Measurements from ENCODE around the gene COL25A1. TPM values are rescaled to one million over a fixed set of nuclear protein-coding genes. Genes with fewer than 3 reads are reported as not detected.
"Not testable (repeated sequence)": the region's sequence is repeated elsewhere in the genome, so short reads cannot be mapped to it uniquely, and the experiment has no call there.

The COL25A1 gene
- total RNA-seq, 1 experiment from 2014 or later: 8.8 TPM

DNA sequence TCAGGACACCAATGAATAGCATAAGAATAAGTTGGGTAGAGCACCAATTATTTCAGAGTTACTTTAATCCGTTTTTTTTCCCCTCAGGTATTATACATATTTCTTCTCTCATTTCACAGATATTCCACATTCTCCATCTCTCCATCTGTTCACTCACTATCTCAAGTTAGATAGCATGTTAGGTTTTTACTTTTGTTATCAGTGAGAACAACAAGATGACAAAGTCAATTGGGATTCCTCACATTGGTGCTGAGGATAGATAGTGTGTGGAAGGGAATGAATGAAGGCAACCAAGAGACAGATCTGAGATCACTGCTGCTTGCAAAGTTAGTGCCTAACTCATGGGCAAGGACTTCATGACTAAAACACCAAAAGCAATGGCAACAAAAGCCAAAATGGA lies 427.7 kb downstream of the COL25A1 start:
- H3K27me3 ChIP-seq (replicated peaks; ENCODE audit: insufficient read depth, low read depth, low read length, poor library complexity): no peaks in the 10 kb centered on the region
- no peaks in the 10 kb centered on the region for H3K9me3 ChIP-seq (ENCODE audit: low read depth, low read length, poor library complexity, severe bottlenecking)
- ChIA-PET POLR2A (ENCODE audit: low non-redundant PET) (no interaction called here), CTCF (no interaction called here)
- no peak overlapping the region for H3K4me3 ChIP-seq (ENCODE audit: low read depth, low read length, poor library complexity, severe bottlenecking)
- no peak for TF ChIP-seq CTCF (conservative IDR thresholded peaks at IDR 0.05; ENCODE audit: low read depth, low read length)
- no peak for TF ChIP-seq EZH2 (IDR thresholded peaks at IDR 0.05; ENCODE audit: borderline replicate concordance, low read depth, low read length, poor library complexity, severe bottlenecking)
- no TSS peak for BruUV-seq (replicated peaks)
- H3K4me1 ChIP-seq (ENCODE audit: insufficient read depth, low read length, poor library complexity, severe bottlenecking): peaks cover 41% of the 10 kb centered on the region
- no peak for DNase-seq (ENCODE audit: low spot score)
- intact Hi-C loops (cut with micrococcal nuclease; ENCODE audit: unreplicated experiment): no loop called here
- no peaks in the 10 kb centered on the region for H3K36me3 ChIP-seq (ENCODE audit: insufficient read depth, low read length, poor library complexity, severe bottlenecking)
- H3K27ac ChIP-seq (ENCODE audit: low read depth, low read length, poor library complexity, severe bottlenecking): no peak overlapping the region

GRCh38 chr4:108869970-108870369 lies 432.5 kb downstream of the COL25A1 start:
- POLR2A ChIA-PET (ENCODE audit: low non-redundant PET); H3K36me3 ChIP-seq (ENCODE audit: insufficient read depth, low read length, poor library complexity, severe bottlenecking); BruUV-seq (replicated peaks); intact Hi-C loops (cut with micrococcal nuclease; ENCODE audit: unreplicated experiment); CTCF ChIA-PET; H3K9me3 ChIP-seq (ENCODE audit: low read depth, low read length, poor library complexity, severe bottlenecking); H3K27ac ChIP-seq (ENCODE audit: low read depth, low read length, poor library complexity, severe bottlenecking); H3K4me3 ChIP-seq (ENCODE audit: low read depth, low read length, poor library complexity, severe bottlenecking); DNase-seq (ENCODE audit: low spot score); H3K27me3 ChIP-seq (replicated peaks; ENCODE audit: insufficient read depth, low read depth, low read length, poor library complexity): not testable (repeated sequence)
- peaks cover 10% of the 10 kb centered on the region for H3K4me1 ChIP-seq (ENCODE audit: insufficient read depth, low read length, poor library complexity, severe bottlenecking)

GRCh38 chr4:108868606-108869227 lies 433.7 kb downstream of the COL25A1 start:
- H3K27ac ChIP-seq (ENCODE audit: low read depth, low read length, poor library complexity, severe bottlenecking): no peak overlapping the region
- intact Hi-C loops (cut with micrococcal nuclease; ENCODE audit: unreplicated experiment): no loop called here
- H3K36me3 ChIP-seq (ENCODE audit: insufficient read depth, low read length, poor library complexity, severe bottlenecking): no peaks in the 10 kb centered on the region
- BruUV-seq (replicated peaks): no TSS peak
- POLR2A ChIA-PET (ENCODE audit: low non-redundant PET): no interaction called here
- CTCF ChIA-PET: no interaction called here
- H3K4me1 ChIP-seq (ENCODE audit: insufficient read depth, low read length, poor library complexity, severe bottlenecking): peaks cover 1% of the 10 kb centered on the region
- H3K9me3 ChIP-seq (ENCODE audit: low read depth, low read length, poor library complexity, severe bottlenecking): no peaks in the 10 kb centered on the region
- H3K4me3 ChIP-seq (ENCODE audit: low read depth, low read length, poor library complexity, severe bottlenecking): no peak overlapping the region
- TF ChIP-seq EZH2 (IDR thresholded peaks at IDR 0.05; ENCODE audit: borderline replicate concordance, low read depth, low read length, poor library complexity, severe bottlenecking) (no peak), CTCF (conservative IDR thresholded peaks at IDR 0.05; ENCODE audit: low read depth, low read length) (no peak)
- no peaks in the 10 kb centered on the region for H3K27me3 ChIP-seq (replicated peaks; ENCODE audit: insufficient read depth, low read depth, low read length, poor library complexity)
- no peak for DNase-seq (ENCODE audit: low spot score)

GRCh38 chr4:108867476-108867875 lies 435.0 kb downstream of the COL25A1 start:
- Histone ChIP-seq H3K36me3 (ENCODE audit: insufficient read depth, low read length, poor library complexity, severe bottlenecking) (no peaks in the 10 kb centered on the region), H3K4me1 (ENCODE audit: insufficient read depth, low read length, poor library complexity, severe bottlenecking) (no peaks in the 10 kb centered on the region), H3K27ac (ENCODE audit: low read depth, low read length, poor library complexity, severe bottlenecking) (no peak overlapping the region), H3K4me3 (ENCODE audit: low read depth, low read length, poor library complexity, severe bottlenecking) (no peak overlapping the region), H3K9me3 (ENCODE audit: low read depth, low read length, poor library complexity, severe bottlenecking) (no peaks in the 10 kb centered on the region), H3K27me3 (replicated peaks; ENCODE audit: insufficient read depth, low read depth, low read length, poor library complexity) (no peaks in the 10 kb centered on the region)
- ChIA-PET POLR2A (ENCODE audit: low non-redundant PET) (no interaction called here), CTCF (no interaction called here)
- no TSS peak for BruUV-seq (replicated peaks)
- intact Hi-C loops (cut with micrococcal nuclease; ENCODE audit: unreplicated experiment): no loop called here
- no peak for TF ChIP-seq EZH2 (IDR thresholded peaks at IDR 0.05; ENCODE audit: borderline replicate concordance, low read depth, low read length, poor library complexity, severe bottlenecking)
- no peak for TF ChIP-seq CTCF (conservative IDR thresholded peaks at IDR 0.05; ENCODE audit: low read depth, low read length)
- no peak for DNase-seq (ENCODE audit: low spot score)
